Astrocyte of the spinal cord (primary cell): ENCODE measurements around the gene PDE6B.

ENCODE experiments used
- DNase-seq: peaks from one replicate; pipeline ENCODE4 v3.0.0; 2011; ENCODE audit warnings: low read depth, low spot score
- H3K4me3 ChIP-seq: 2 replicates; pipeline ENCODE4 v1.5.1; 2011; ENCODE audit warnings: low read depth, mild to moderate bottlenecking, low read length, moderate library complexity
- in situ Hi-C: cut with HindIII; loops from 2 replicates; pipeline ENCODE4 v1.10.0; 2017; ENCODE audit warnings: low sequenced_read_pairs
- TF ChIP-seq, protein P1 (sequence below): IDR thresholded peaks from 2 replicates; pipeline ENCODE4 v1.5.1; 2012; ENCODE audit warnings: low read depth, mild to moderate bottlenecking, low read length, inconsistent platforms

Gene PDE6B

GRCh38 chr4:710116-710515 is 84.7 kb downstream of the PDE6B start:
- TF ChIP-seq, protein P1, sequence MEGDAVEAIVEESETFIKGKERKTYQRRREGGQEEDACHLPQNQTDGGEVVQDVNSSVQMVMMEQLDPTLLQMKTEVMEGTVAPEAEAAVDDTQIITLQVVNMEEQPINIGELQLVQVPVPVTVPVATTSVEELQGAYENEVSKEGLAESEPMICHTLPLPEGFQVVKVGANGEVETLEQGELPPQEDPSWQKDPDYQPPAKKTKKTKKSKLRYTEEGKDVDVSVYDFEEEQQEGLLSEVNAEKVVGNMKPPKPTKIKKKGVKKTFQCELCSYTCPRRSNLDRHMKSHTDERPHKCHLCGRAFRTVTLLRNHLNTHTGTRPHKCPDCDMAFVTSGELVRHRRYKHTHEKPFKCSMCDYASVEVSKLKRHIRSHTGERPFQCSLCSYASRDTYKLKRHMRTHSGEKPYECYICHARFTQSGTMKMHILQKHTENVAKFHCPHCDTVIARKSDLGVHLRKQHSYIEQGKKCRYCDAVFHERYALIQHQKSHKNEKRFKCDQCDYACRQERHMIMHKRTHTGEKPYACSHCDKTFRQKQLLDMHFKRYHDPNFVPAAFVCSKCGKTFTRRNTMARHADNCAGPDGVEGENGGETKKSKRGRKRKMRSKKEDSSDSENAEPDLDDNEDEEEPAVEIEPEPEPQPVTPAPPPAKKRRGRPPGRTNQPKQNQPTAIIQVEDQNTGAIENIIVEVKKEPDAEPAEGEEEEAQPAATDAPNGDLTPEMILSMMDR: no peak
- no peak overlapping the region for H3K4me3 ChIP-seq

GRCh38 chr4:710916-711315 is 85.5 kb downstream of the PDE6B start:
- in situ Hi-C loops: no loop called here
- DNase-seq: no peak
- TF ChIP-seq, protein P1: no peak
- no peak overlapping the region for H3K4me3 ChIP-seq

More at GRCh38 chr4:710116-710515, 84.7 kb downstream of the PDE6B start:
- in situ Hi-C loops: no loop called here
- no peak for DNase-seq

DNA sequence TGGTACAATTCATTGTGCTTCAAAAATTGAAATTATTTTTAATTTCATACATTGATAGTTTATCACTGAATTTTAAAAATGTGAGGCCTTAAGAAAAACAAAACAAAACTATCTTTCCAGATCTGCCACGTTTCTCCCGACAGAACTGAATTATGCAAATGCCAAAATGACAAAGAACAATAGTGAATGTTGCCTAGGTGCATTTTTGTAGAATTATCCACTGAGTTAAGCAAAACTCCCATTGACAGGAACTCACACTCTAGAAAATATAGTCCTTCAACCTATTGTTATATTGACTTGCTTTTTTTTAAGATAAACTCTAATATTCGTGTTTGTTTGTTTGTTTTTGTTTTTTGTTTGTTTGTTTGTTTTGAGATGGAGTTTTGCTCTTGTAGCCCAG is 86.7 kb downstream of the PDE6B start:
- no peak overlapping the region for H3K4me3 ChIP-seq
- DNase-seq: no peak
- in situ Hi-C loops: no loop called here
- TF ChIP-seq, protein P1: no peak

DNA sequence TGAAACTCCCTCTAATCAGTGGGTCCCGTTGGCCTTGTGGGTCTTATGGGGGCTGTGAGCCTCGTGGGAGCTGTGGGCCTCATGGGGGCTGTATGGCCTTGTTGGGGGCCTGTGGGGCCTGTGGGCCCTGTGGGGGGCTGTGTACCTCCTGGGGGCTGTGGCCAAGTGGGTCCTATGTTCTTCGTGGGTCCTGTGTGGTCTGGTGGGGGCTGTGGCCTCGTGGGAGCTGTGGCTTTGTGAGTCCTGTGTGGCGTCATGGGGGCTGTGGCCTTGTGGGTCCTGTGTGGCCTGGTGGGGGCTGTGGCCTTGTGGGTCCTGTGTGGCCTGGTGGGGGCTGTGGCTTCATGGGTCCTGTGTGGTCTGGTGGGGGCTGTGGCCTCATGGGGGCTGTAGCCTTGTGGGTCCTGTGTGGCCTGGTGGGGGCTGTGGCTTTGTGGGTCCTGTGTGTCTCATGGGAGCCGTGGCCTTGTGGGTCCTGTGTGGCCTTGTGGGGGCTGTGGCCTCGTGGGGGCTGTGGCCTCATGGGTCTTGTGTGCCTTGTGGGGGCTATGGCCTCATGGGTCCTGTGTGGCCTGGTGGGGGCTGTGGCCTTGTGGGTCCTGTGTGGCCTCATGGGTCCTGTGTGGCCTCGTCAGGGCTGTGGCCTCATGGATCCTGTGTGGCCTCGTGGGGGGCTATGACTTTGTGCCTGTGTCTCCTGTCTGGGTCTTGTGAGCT is 87.7 kb downstream of the PDE6B start:
- TF ChIP-seq, protein P1: no peak
- no peak overlapping the region for H3K4me3 ChIP-seq
- no peak for DNase-seq
- in situ Hi-C loops: no loop called here

DNA sequence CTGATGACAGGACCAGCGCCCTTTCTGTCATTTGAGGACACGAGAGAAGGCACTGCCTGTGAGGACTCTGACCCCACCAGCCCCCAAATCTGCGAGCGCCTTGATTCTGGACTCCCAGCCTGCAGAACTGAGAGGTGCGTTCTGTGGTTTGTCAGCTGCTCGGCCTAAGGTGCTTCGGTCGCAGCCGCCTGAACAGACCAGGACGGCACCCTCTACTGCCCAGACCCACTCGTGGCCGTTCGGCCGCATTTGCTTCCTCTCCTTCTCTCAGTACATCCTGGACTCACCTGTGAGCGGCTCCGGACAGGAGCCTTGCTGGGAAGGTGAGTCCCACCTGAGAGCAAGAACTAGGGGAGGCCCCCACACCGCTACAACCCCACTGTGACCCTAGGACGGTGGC is 88.7 kb downstream of the PDE6B start:
- TF ChIP-seq, protein P1: no peak
- in situ Hi-C loops: no loop called here
- no peak for DNase-seq
- H3K4me3 ChIP-seq: no peak overlapping the region

- no peak overlapping the region for H3K4me3 ChIP-seq
- no peak for DNase-seq
- in situ Hi-C loops: no loop called here
- TF ChIP-seq, protein P1: no peak
Observed at GRCh38 chr4:717601-718320, 92.4 kb downstream of the PDE6B start.
